Measurements from ENCODE around the gene DDX42. TPM values are rescaled to one million over a fixed set of nuclear protein-coding genes. Genes with fewer than 3 reads are reported as not detected.

The DDX42 gene
- total and polyA plus RNA-seq, 2 of the 13 experiments (the other 11 are each of a cell fraction or from before 2014, with no cell fraction given) = 87.2 to 92.9 TPM

GRCh38 chr17:63826468-63827001 lies 52.6 kb downstream of the DDX42 start (continued):
- TF ChIP-seq HDAC1 (CRISPR knock-in tag; IDR thresholded peaks at IDR 0.05) (peak; percentile 9; the same call in 1 of the 2 replicates), IRF2 (CRISPR knock-in tag; IDR thresholded peaks at IDR 0.05) (no peak), PAWR (CRISPR knock-in tag; IDR thresholded peaks at IDR 0.05; ENCODE audit: borderline replicate concordance) (no peak), KLF16 (CRISPR knock-in tag; IDR thresholded peaks at IDR 0.05) (0 out of 4 replicates have a peak, but pooled peaks of 1 of the 2 experiments have one; percentile 71), ZNF674 (CRISPR knock-in tag; IDR thresholded peaks at IDR 0.05; ENCODE audit: low read depth) (no peak), ZSCAN21 (CRISPR knock-in tag; IDR thresholded peaks at IDR 0.05; ENCODE audit: borderline replicate concordance) (no peak), ZNF431 (CRISPR knock-in tag; IDR thresholded peaks at IDR 0.05; ENCODE audit: borderline replicate concordance, low read depth) (no peak), GLI4 (CRISPR knock-in tag; IDR thresholded peaks at IDR 0.05; ENCODE audit: borderline replicate concordance) (no peak), KDM3A (CRISPR knock-in tag; IDR thresholded peaks at IDR 0.05; ENCODE audit: low read depth) (no peak), SIN3B (IDR thresholded peaks at IDR 0.05; ENCODE audit: low read length) (no peak), ZNF335 (CRISPR knock-in tag; IDR thresholded peaks at IDR 0.05) (no peak), CEBPG (CRISPR knock-in tag; IDR thresholded peaks at IDR 0.05) (no peak), SCMH1 (CRISPR knock-in tag; IDR thresholded peaks at IDR 0.05; ENCODE audit: borderline replicate concordance) (no peak), ZNF720 (CRISPR knock-in tag; IDR thresholded peaks at IDR 0.05) (no peak)
- TF ChIP-seq, protein P1, sequence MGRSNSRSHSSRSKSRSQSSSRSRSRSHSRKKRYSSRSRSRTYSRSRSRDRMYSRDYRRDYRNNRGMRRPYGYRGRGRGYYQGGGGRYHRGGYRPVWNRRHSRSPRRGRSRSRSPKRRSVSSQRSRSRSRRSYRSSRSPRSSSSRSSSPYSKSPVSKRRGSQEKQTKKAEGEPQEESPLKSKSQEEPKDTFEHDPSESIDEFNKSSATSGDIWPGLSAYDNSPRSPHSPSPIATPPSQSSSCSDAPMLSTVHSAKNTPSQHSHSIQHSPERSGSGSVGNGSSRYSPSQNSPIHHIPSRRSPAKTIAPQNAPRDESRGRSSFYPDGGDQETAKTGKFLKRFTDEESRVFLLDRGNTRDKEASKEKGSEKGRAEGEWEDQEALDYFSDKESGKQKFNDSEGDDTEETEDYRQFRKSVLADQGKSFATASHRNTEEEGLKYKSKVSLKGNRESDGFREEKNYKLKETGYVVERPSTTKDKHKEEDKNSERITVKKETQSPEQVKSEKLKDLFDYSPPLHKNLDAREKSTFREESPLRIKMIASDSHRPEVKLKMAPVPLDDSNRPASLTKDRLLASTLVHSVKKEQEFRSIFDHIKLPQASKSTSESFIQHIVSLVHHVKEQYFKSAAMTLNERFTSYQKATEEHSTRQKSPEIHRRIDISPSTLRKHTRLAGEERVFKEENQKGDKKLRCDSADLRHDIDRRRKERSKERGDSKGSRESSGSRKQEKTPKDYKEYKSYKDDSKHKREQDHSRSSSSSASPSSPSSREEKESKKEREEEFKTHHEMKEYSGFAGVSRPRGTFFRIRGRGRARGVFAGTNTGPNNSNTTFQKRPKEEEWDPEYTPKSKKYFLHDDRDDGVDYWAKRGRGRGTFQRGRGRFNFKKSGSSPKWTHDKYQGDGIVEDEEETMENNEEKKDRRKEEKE (IDR thresholded peaks at IDR 0.05) = no peak
- TF ChIP-seq, protein P2, sequence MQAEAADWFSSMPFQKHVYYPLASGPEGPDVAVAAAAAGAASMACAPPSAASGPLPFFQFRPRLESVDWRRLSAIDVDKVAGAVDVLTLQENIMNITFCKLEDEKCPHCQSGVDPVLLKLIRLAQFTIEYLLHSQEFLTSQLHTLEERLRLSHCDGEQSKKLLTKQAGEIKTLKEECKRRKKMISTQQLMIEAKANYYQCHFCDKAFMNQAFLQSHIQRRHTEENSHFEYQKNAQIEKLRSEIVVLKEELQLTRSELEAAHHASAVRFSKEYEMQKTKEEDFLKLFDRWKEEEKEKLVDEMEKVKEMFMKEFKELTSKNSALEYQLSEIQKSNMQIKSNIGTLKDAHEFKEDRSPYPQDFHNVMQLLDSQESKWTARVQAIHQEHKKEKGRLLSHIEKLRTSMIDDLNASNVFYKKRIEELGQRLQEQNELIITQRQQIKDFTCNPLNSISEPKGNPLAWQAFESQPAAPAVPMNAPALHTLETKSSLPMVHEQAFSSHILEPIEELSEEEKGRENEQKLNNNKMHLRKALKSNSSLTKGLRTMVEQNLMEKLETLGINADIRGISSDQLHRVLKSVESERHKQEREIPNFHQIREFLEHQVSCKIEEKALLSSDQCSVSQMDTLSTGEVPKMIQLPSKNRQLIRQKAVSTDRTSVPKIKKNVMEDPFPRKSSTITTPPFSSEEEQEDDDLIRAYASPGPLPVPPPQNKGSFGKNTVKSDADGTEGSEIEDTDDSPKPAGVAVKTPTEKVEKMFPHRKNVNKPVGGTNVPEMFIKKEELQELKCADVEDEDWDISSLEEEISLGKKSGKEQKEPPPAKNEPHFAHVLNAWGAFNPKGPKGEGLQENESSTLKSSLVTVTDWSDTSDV (CRISPR knock-in tag; IDR thresholded peaks at IDR 0.05) = 0 out of 2 replicates have a peak, but pooled peaks have one; percentile 20
- TF ChIP-seq, protein P3, sequence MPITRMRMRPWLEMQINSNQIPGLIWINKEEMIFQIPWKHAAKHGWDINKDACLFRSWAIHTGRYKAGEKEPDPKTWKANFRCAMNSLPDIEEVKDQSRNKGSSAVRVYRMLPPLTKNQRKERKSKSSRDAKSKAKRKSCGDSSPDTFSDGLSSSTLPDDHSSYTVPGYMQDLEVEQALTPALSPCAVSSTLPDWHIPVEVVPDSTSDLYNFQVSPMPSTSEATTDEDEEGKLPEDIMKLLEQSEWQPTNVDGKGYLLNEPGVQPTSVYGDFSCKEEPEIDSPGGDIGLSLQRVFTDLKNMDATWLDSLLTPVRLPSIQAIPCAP (CRISPR knock-in tag; IDR thresholded peaks at IDR 0.05; ENCODE audit: low read depth) = no peak
- TF ChIP-seq, protein P4, sequence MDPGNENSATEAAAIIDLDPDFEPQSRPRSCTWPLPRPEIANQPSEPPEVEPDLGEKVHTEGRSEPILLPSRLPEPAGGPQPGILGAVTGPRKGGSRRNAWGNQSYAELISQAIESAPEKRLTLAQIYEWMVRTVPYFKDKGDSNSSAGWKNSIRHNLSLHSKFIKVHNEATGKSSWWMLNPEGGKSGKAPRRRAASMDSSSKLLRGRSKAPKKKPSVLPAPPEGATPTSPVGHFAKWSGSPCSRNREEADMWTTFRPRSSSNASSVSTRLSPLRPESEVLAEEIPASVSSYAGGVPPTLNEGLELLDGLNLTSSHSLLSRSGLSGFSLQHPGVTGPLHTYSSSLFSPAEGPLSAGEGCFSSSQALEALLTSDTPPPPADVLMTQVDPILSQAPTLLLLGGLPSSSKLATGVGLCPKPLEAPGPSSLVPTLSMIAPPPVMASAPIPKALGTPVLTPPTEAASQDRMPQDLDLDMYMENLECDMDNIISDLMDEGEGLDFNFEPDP (CRISPR knock-in tag; conservative IDR thresholded peaks at IDR 0.05) = 0 out of 2 replicates have a peak, but pooled peaks have one; percentile 80
- TF ChIP-seq, protein P5, sequence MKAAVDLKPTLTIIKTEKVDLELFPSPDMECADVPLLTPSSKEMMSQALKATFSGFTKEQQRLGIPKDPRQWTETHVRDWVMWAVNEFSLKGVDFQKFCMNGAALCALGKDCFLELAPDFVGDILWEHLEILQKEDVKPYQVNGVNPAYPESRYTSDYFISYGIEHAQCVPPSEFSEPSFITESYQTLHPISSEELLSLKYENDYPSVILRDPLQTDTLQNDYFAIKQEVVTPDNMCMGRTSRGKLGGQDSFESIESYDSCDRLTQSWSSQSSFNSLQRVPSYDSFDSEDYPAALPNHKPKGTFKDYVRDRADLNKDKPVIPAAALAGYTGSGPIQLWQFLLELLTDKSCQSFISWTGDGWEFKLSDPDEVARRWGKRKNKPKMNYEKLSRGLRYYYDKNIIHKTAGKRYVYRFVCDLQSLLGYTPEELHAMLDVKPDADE (CRISPR knock-in tag; IDR thresholded peaks at IDR 0.05) = 0 out of 2 replicates have a peak, but pooled peaks have one; percentile 26
